Cardiac muscle cell (in vitro differentiated cells and primary cell): ENCODE measurements around the gene PPP1R12C. TPM values are rescaled to one million over a fixed set of nuclear protein-coding genes. Genes with fewer than 3 reads are reported as not detected.
"Not testable (repeated sequence)": the region's sequence is repeated elsewhere in the genome, so short reads cannot be mapped to it uniquely, and the experiment has no call there.

Source experiments
- DNase-seq, 2 donors: peaks; one replicate each; pipeline versions ENCODE4 v3.0.0 to v3.0.0-alpha.2; 2010 to 2017; ENCODE audit warnings: low read depth in 1 of 2, low spot score in 1 of 2
- H3K27ac ChIP-seq: fragments of 200-600 bp; sonication (generic); 2 replicates; pipeline ENCODE4 v1.5.1; 2016
- H3K27me3 ChIP-seq: fragments of 200-600 bp; sonication (generic); 2 replicates; pipeline ENCODE4 v1.6.0; 2016; ENCODE audit warnings: control low read depth
- H3K36me3 ChIP-seq: fragments of 200-600 bp; sonication (generic); 2 replicates; pipeline ENCODE4 v1.5.1; 2016; ENCODE audit warnings: control low read depth
- H3K4me1 ChIP-seq: fragments of 200-600 bp; sonication (generic); 2 replicates; pipeline ENCODE4 v1.8.1; 2017; ENCODE audit warnings: low read depth, mild to moderate bottlenecking, mixed run types
- H3K4me3 ChIP-seq: fragments of 200-600 bp; sonication (generic); 2 replicates; pipeline ENCODE4 v1.5.1; 2016; ENCODE audit warnings: mild to moderate bottlenecking
- H3K9me3 ChIP-seq: fragments of 200-600 bp; sonication (generic); 2 replicates; pipeline ENCODE4 v1.5.1; 2017; ENCODE audit warnings: low read depth, mild to moderate bottlenecking, control low read depth
- CTCF ChIP-seq: IDR thresholded peaks from 2 replicates; pipeline ENCODE4 v1.5.1; 2012; ENCODE audit warnings: low read depth, mild to moderate bottlenecking, low read length
- polyA plus RNA-seq: library from polyadenylated mRNA; unstranded; fragments of >200 nt; fragmentation: Nextera tagmentation; extraction: Ambion mirVana; gene quantifications from 2 replicates; pipeline ENCODE4 v1.2.1, GENCODE V29; 2016
- total RNA-seq: library from RNA; depleted of rRNA; stranded (reverse); fragments of >200 nt; gene quantifications from 2 replicates; pipeline ENCODE4 v1.2.3, GENCODE V29; 2016

The PPP1R12C gene
- total and polyA plus RNA-seq, 2 experiments from 2014 or later, result 38.0 to 107 TPM

GRCh38 chr19:55062735-55063491 is 54.5 kb downstream of the PPP1R12C start, which contains the start of gene RDH13:
Gene RDH13, minus strand, starts transcription at chr19:55063148. Its CDS starts 116 bp downstream, at chr19:55063032.
- peaks cover 33% of the 10 kb centered on the region for H3K27me3 ChIP-seq
- peaks cover 5% of the 10 kb centered on the region for H3K36me3 ChIP-seq
- no peak for TF ChIP-seq CTCF
- no peaks in the 10 kb centered on the region for H3K9me3 ChIP-seq
- no peak within 1 kb of the TSS for H3K27ac ChIP-seq
- no peaks in the 10 kb centered on the region for H3K4me1 ChIP-seq
- peak; percentile 96 to 98 for DNase-seq
- H3K4me3 ChIP-seq, result peak within 1 kb of the TSS; percentile 55

GRCh38 chr19:55060287-55060686 is 57.1 kb downstream of the PPP1R12C start:
- not testable (repeated sequence) for H3K27ac ChIP-seq, DNase-seq, H3K9me3 ChIP-seq, H3K27me3 ChIP-seq, H3K4me3 ChIP-seq, H3K4me1 ChIP-seq
- H3K36me3 ChIP-seq, result peaks cover 20% of the 10 kb centered on the region

GRCh38 chr19:55058781-55059610 is 58.4 kb downstream of the PPP1R12C start:
- no peak for DNase-seq
- no peak overlapping the region for H3K27ac ChIP-seq
- H3K4me3 ChIP-seq, result no peak overlapping the region
- H3K36me3 ChIP-seq, result peaks cover 21% of the 10 kb centered on the region
- no peaks in the 10 kb centered on the region for H3K4me1 ChIP-seq
- TF ChIP-seq CTCF, result no peak
- H3K9me3 ChIP-seq, result no peaks in the 10 kb centered on the region
- H3K27me3 ChIP-seq, result no peaks in the 10 kb centered on the region

GRCh38 chr19:55056827-55057226 is 60.6 kb downstream of the PPP1R12C start:
- Histone ChIP-seq H3K27me3 (no peaks in the 10 kb centered on the region), H3K4me1 (no peaks in the 10 kb centered on the region), H3K27ac (no peak overlapping the region), H3K4me3 (no peak overlapping the region), H3K9me3 (no peaks in the 10 kb centered on the region), H3K36me3 (peaks cover 24% of the 10 kb centered on the region)
- DNase-seq, result no peak
- no peak for TF ChIP-seq CTCF

- no peak for DNase-seq
- H3K36me3 ChIP-seq, result peaks cover 24% of the 10 kb centered on the region
- H3K4me3 ChIP-seq, result no peak overlapping the region
- no peaks in the 10 kb centered on the region for H3K9me3 ChIP-seq
- H3K4me1 ChIP-seq, result no peaks in the 10 kb centered on the region
- no peak overlapping the region for H3K27ac ChIP-seq
- TF ChIP-seq CTCF, result no peak
- H3K27me3 ChIP-seq, result no peaks in the 10 kb centered on the region
Measured at GRCh38 chr19:55053735-55054134, 63.7 kb downstream of the PPP1R12C start.
